DND-41 (cell line): Measurements from ENCODE around the gene SH2D7.

Source experiments
- ATAC-seq: fragments of 200-7000 bp; cut with Tn5 transposase; 3 replicates; pipeline ENCODE4 v1.9.1; 2021; ENCODE audit warnings: low read depth; ENCODE audit not compliant: insufficient read depth
- DNase-seq: peaks from one replicate; pipeline ENCODE4 v3.0.0-alpha.2; 2020
- H2AFZ ChIP-seq: 2 replicates; pipeline ENCODE4 v1.6.0; 2012; ENCODE audit warnings: low read depth, low read length
- H3K27ac ChIP-seq: 2 replicates; pipeline ENCODE4 v1.5.1; 2012; ENCODE audit warnings: low read length, inconsistent platforms
- H3K27me3 ChIP-seq: fragments of 200-600 bp; sonication (generic); 2 replicates; pipeline ENCODE4 v1.6.0; 2012; ENCODE audit warnings: low read length, mild to moderate bottlenecking, inconsistent platforms; ENCODE audit not compliant: insufficient read depth, poor library complexity
- H3K36me3 ChIP-seq: 2 replicates; pipeline ENCODE4 v1.5.1; 2012; ENCODE audit warnings: low read length, inconsistent platforms; ENCODE audit not compliant: insufficient read depth
- H3K4me1 ChIP-seq: 2 replicates; pipeline ENCODE4 v1.5.1; 2012; ENCODE audit warnings: mild to moderate bottlenecking, low read length; ENCODE audit not compliant: insufficient read depth
- H3K4me2 ChIP-seq: 2 replicates; pipeline ENCODE4 v1.6.0; 2012; ENCODE audit warnings: mild to moderate bottlenecking, moderate library complexity, low read length, inconsistent platforms; ENCODE audit not compliant: insufficient read depth
- H3K4me3 ChIP-seq, 2 experiments: fragments of 200-600 bp in 1 of 2; shearing (Covaris generic) in 1 of 2; 2 replicates each; pipeline ENCODE4 v1.5.1; 2012 to 2016; ENCODE audit warnings: inconsistent platforms in 2 of 2, low read length in 2 of 2, mild to moderate bottlenecking in 2 of 2, low read depth in 1 of 2, moderate library complexity in 1 of 2
- H3K79me2 ChIP-seq: 2 replicates; pipeline ENCODE4 v1.6.0; 2012; ENCODE audit warnings: low read length, inconsistent platforms; ENCODE audit not compliant: insufficient read depth
- H3K9ac ChIP-seq: 2 replicates; pipeline ENCODE4 v1.6.0; 2012; ENCODE audit warnings: low read depth, mild to moderate bottlenecking, inconsistent platforms, low read length, moderate library complexity
- H3K9me3 ChIP-seq: 2 replicates; pipeline ENCODE4 v1.5.1; 2012; ENCODE audit warnings: low read length, moderate library complexity, mild to moderate bottlenecking, inconsistent platforms; ENCODE audit not compliant: insufficient read depth, severe bottlenecking
- H4K20me1 ChIP-seq: 2 replicates; pipeline ENCODE4 v1.6.0; 2012; ENCODE audit warnings: low read length; ENCODE audit not compliant: insufficient read depth
- CTCF ChIP-seq: IDR thresholded peaks from 2 replicates; pipeline ENCODE4 v1.5.1; 2012; ENCODE audit warnings: borderline replicate concordance, low read length, moderate library complexity, mild to moderate bottlenecking; ENCODE audit not compliant: poor library complexity, severe bottlenecking; ENCODE audit errors: extremely low read depth
- EZH2 ChIP-seq: IDR thresholded peaks from 3 replicates; pipeline ENCODE4 v1.6.1; 2012; ENCODE audit warnings: borderline replicate concordance, low read depth, mild to moderate bottlenecking, moderate library complexity, low read length, inconsistent platforms; ENCODE audit not compliant: severe bottlenecking

Gene SH2D7

GRCh38 chr15:78051596-78051995 lies 40.8 kb upstream of the SH2D7 start:
- Histone ChIP-seq H3K4me3 (no peak overlapping the region), H3K79me2 (peaks cover 61% of the 10 kb centered on the region), H3K36me3 (peaks cover 28% of the 10 kb centered on the region), H3K27ac (peak overlapping the region; percentile 86), H4K20me1 (peaks cover 1% of the 10 kb centered on the region), H3K4me1 (peaks cover 82% of the 10 kb centered on the region), H3K9me3 (no peaks in the 10 kb centered on the region), H3K9ac (peak overlapping the region; percentile 54; the same call in 1 of the 2 replicates), H2AFZ (no peak overlapping the region), H3K27me3 (no peaks in the 10 kb centered on the region), H3K4me2 (peak overlapping the region; percentile 44)
- ATAC-seq (no peak), DNase-seq (no peak)
- no peak for TF ChIP-seq EZH2
- TF ChIP-seq CTCF = no peak

- peaks cover 4% of the 10 kb centered on the region for H4K20me1 ChIP-seq
- DNase-seq (peak; percentile 65), ATAC-seq (peak; percentile 39)
- peak overlapping the region; percentile 54; the same call in 1 of the 2 replicates for H3K9ac ChIP-seq
- peaks cover 60% of the 10 kb centered on the region for H3K79me2 ChIP-seq
- no peak overlapping the region for H3K4me3 ChIP-seq
- TF ChIP-seq CTCF (no peak), EZH2 (no peak)
- peaks cover 24% of the 10 kb centered on the region for H3K36me3 ChIP-seq
- H3K27me3 ChIP-seq = no peaks in the 10 kb centered on the region
- peak overlapping the region; percentile 86 for H3K27ac ChIP-seq
- H3K9me3 ChIP-seq = no peaks in the 10 kb centered on the region
- H3K4me1 ChIP-seq = peaks cover 82% of the 10 kb centered on the region
- peak overlapping the region; percentile 2 for H3K4me2 ChIP-seq
- no peak overlapping the region for H2AFZ ChIP-seq
Observed at GRCh38 chr15:78052001-78052401, 40.4 kb upstream of the SH2D7 start.

GRCh38 chr15:78052545-78052944 lies 39.8 kb upstream of the SH2D7 start:
- DNase-seq = no peak
- Histone ChIP-seq H3K9ac (peak overlapping the region; percentile 54; the same call in 1 of the 2 replicates), H3K27ac (peak overlapping the region; percentile 86), H3K9me3 (no peaks in the 10 kb centered on the region), H4K20me1 (peaks cover 5% of the 10 kb centered on the region), H3K4me1 (peaks cover 82% of the 10 kb centered on the region), H3K27me3 (no peaks in the 10 kb centered on the region), H3K79me2 (peaks cover 62% of the 10 kb centered on the region), H2AFZ (no peak overlapping the region), H3K4me2 (peak overlapping the region; percentile 2; the same call in 1 of the 2 replicates), H3K4me3 (no peak overlapping the region), H3K36me3 (peaks cover 21% of the 10 kb centered on the region)
- ATAC-seq = no peak
- TF ChIP-seq CTCF = no peak
- TF ChIP-seq EZH2 = no peak

GRCh38 chr15:78054518-78054917 lies 37.8 kb upstream of the SH2D7 start:
- Histone ChIP-seq H3K9me3 (no peaks in the 10 kb centered on the region), H3K27ac (no peak overlapping the region), H3K4me1 (peaks cover 81% of the 10 kb centered on the region), H2AFZ (no peak overlapping the region), H3K27me3 (no peaks in the 10 kb centered on the region), H3K36me3 (peaks cover 21% of the 10 kb centered on the region), H3K4me2 (no peak overlapping the region), H3K79me2 (peaks cover 74% of the 10 kb centered on the region), H3K9ac (no peak overlapping the region), H3K4me3 (no peak overlapping the region), H4K20me1 (peaks cover 18% of the 10 kb centered on the region)
- TF ChIP-seq CTCF (no peak), EZH2 (no peak)
- no peak for DNase-seq
- ATAC-seq = no peak
